Fibroblast of lung (primary cell): Measurements from ENCODE around the gene CYP19A1.

Experiments used
- EZH2 ChIP-seq: IDR thresholded peaks from 2 replicates; pipeline ENCODE4 v1.5.1; 2012; ENCODE audit warnings: low read length, control low read depth, mild to moderate bottlenecking; ENCODE audit errors: missing control alignments
- TF ChIP-seq, protein P1 (sequence below), 2 donors: IDR thresholded peaks in 1 of 2; conservative IDR thresholded peaks in 1 of 2; 1 replicate in 1 of 2; 2 replicates in 1 of 2; pipeline ENCODE4 v1.5.1; 2011 to 2012; ENCODE audit warnings: low read length in 2 of 2, control low read depth in 1 of 2, inconsistent platforms in 1 of 2, low read depth in 1 of 2, mild to moderate bottlenecking in 1 of 2

DNA sequence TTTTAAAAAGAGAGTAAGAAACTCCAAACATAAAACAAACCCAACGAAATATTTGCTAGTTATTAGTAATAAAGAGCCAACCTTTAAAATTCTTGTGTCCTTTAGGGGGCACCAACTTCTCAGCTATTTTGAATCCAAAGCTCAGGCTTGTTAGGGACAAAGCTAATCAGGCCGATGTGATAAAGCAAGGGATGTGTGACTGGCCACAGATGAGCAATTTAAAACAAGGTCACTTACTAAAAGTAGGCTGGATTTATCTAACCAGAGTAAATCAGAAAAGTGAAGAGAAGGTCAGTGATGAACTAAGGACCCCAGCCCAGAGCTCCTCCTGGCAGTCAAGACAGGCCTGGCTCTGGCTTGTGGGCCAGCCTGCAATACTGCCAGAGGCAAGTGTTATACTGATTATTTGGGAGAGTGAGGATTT lies 108.5 kb downstream of the CYP19A1 start:
- TF ChIP-seq EZH2: no peak
- TF ChIP-seq, protein P1, sequence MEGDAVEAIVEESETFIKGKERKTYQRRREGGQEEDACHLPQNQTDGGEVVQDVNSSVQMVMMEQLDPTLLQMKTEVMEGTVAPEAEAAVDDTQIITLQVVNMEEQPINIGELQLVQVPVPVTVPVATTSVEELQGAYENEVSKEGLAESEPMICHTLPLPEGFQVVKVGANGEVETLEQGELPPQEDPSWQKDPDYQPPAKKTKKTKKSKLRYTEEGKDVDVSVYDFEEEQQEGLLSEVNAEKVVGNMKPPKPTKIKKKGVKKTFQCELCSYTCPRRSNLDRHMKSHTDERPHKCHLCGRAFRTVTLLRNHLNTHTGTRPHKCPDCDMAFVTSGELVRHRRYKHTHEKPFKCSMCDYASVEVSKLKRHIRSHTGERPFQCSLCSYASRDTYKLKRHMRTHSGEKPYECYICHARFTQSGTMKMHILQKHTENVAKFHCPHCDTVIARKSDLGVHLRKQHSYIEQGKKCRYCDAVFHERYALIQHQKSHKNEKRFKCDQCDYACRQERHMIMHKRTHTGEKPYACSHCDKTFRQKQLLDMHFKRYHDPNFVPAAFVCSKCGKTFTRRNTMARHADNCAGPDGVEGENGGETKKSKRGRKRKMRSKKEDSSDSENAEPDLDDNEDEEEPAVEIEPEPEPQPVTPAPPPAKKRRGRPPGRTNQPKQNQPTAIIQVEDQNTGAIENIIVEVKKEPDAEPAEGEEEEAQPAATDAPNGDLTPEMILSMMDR (conservative IDR thresholded peaks at IDR 0.05 in 1 of 2, IDR thresholded peaks at IDR 0.05 in 1 of 2; ENCODE audit: low read depth in 1 of 2, low read length in 2 of 2): peak in 1 of 2 donors; percentile 45
